NAMALWA (cell line): ENCODE data around the gene TEAD2.
"Not testable (repeated sequence)": the region's sequence is repeated elsewhere in the genome, so short reads cannot be mapped to it uniquely, and the experiment has no call there.

Experiments
- DNase-seq: peaks from one replicate; pipeline ENCODE4 v3.0.0-alpha.2; 2015; ENCODE audit warnings: low spot score

Gene TEAD2

DNA sequence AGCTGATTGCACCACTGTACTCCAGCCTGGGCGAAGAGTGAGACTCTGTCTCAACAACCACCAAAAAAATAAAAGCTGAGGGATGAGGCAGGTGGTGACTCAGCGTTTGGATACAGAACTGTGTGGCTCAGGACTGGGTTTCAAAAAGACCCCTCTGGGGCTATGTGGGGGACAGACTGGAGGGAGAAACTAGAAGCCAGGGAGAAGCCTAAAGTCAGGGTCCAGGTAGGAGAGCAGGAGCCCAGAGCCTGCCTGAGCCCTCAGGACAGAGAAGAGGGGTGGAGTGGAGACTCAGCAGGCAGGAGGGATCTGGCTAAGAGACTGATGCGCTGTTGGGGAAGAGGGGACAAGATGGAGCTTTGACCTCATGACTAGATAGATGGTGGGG lies 28.8 kb downstream of the TEAD2 start:
- no peak for DNase-seq

DNA sequence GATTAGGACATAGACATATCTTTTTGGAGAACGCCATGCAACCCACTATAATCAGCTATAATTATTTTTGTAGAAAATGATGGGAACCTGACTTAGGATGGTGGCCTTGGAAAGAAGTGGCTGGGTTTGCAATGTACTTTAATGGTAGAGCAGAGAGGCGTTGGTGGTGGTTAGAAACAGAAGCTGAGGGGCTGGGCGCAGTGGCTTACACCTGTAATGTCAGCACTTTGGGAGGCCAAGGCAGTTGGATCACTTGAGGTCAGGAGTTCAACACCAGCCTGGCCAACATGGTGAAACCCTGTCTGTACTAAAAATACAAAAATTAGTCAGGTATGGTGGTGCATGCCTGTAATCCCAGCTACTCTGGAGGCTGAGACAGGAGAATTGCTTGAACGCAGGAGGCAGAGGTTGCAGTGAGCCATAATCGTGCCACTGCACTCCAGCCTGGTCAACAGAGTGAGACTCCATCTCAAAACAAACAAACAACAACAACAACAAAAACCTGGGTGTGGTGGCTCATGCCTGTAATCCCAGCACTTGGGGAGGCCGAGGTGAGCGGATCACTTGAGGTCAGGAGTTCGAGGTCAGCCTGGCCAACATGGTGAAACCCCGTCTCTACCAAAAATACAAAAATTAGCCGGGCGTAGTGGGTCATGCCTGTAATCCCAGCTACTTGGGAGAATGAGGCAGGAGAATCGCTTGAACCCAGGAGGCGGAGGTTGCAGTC lies 29.4 kb downstream of the TEAD2 start:
- DNase-seq = not testable (repeated sequence)

DNA sequence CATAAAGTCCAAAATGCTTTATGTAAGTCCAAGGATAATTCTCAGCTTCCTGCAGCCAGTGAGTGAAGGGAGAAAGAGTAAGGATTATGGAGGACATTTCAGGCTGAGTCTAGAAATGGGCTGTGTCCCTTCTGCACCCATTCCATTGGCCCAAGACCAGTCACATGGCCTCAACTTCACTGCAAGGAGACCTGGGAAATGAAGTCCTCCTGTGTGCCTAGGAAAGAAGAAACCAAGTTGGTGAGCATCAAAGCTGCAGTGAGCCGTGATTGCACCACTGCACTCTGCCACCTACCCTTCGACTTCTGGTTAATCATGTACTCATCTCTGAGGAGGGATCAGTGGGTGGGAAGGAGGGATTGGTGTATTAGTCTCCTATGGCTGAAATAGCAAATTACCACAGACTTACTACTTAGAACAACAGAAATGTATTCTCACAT lies 30.6 kb downstream of the TEAD2 start:
- DNase-seq = peak; percentile 92

DNA sequence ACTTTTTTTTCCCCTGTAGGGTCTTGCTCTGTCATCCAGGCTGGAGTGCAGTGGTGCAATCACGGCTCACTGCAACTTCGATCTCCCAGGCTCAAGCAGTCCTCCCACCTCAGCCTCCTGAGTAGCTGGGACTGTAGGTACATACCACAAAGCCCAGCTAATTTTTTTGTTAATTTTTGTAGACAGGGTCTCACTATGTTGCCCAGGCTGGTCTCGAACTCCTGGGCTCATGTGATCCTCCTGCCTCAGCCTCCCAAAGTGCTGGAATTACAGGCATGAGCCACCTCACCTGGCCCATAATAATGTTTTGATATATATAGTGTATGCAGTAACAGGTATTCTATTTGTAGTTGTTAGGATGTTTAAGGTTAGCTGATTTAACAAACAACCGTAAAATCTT lies 31.0 kb downstream of the TEAD2 start:
- DNase-seq = not testable (repeated sequence)

GRCh38 chr19:49328741-49329140 lies 33.5 kb downstream of the TEAD2 start:
- no peak for DNase-seq

GRCh38 chr19:49327878-49328544 lies 34.2 kb downstream of the TEAD2 start:
- peak; percentile 90 for DNase-seq

GRCh38 chr19:49326165-49326704 lies 36.0 kb downstream of the TEAD2 start:
- DNase-seq = peak; percentile 87

- DNase-seq = not testable (repeated sequence)
These were observed 36.5 kb downstream of the TEAD2 start for GRCh38 chr19:49325756-49326155.

GRCh38 chr19:49324801-49325576 lies 37.2 kb downstream of the TEAD2 start, which contains the start of gene SLC6A16:
Gene SLC6A16 (minus strand): TSS chr19:49325191. CDS start chr19:49311347, 13,844 bp downstream.
- DNase-seq = no peak

DNA sequence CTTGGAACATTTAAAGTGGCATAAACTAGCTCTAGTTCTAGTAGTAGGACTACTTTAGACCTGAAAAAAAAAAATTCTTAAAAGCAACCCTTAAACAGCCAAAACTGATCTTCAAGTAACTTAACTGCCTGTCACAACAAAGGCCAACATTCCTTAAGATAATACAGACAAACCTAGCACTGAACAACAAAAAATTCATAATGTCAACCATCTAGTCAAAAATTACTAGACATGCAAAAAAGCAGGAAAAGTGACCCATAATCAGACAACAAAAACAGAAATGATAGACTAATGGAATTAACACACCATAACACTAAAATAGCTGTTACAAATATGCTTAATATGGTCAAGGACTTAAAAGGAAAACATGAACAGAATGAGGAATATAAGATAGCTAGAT lies 43.9 kb downstream of the TEAD2 start:
- DNase-seq = no peak

DNA sequence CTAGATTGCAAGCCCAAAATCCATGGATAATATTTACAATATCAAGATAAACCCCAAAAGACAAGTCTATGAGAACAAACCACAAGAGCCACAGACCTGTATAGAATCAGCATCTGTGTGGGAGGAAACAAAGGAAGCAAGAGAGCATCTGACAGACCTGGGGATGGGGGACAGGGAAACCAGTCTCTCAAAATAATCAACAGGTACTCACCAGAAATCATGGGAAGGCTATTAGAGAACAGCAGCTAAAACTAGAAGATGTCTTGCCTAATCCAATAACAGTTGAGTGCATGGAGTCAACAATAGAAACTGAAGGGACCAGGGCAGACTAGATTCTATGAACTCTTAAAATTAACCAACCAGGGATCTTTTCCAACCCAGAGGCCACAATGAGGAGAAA lies 45.9 kb downstream of the TEAD2 start:
- no peak for DNase-seq

DNA sequence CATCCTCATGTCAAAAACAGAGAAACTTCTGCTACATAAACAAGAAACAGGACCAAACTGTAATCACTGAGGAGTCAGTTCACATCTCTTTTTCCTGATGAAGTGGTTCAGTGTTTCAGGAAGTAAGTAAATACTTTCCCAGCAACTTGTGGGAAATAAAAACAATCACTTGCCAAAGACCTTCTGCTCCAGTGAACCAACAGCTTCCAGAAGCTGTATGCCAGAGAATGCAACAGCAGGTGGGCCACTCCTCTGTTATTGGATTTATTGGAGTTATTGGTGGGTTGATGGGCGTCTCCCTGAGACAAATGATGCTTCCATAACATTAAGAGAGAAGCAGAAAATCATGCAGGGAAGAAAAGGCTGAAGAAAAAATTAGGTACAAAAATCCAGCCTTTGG lies 47.1 kb downstream of the TEAD2 start:
- DNase-seq = no peak

DNA sequence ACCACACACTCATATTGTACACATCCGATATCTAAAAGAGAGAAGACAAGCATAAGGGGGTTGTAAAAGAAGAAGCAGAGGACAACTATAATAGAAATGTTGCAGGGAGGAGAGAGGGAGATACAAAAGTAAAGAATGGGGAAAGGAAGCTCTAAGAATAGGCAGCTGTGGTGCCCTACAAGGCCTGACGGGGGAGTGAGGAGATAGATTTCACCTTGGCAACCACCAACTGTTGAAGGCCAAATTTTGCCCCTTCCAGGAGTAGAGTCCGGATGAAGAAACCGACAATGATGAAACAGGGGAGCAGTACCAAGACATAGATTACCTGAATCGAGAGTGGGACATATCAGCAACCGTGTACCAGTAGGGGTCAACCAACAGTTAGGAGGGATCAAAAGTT lies 53.1 kb downstream of the TEAD2 start:
- peak; percentile 20 for DNase-seq

DNA sequence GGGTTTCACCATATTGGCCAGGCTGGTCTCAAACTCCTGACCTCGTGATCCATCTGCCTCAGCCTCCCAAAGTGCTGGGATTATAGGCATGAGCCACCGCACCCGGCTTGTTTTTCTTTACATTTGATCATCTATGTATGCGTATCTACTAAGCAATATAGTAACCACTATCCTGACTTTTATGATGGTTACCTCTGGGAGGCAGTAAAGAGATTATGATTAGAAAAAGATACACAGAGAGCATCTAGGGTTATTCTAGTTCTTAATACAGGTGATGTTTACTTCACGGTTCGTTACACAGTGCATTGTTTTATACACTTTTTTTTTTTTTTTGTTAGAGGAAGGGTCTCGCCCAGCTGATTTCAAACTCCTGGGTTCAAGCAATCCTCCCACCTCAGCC lies 55.5 kb downstream of the TEAD2 start:
- DNase-seq = peak; percentile 31

- no peak for DNase-seq
These were observed 60.4 kb downstream of the TEAD2 start for GRCh38 chr19:49301866-49302252.

- peak; percentile 85 for DNase-seq
These were observed 60.9 kb downstream of the TEAD2 start for GRCh38 chr19:49301165-49301865.

DNA sequence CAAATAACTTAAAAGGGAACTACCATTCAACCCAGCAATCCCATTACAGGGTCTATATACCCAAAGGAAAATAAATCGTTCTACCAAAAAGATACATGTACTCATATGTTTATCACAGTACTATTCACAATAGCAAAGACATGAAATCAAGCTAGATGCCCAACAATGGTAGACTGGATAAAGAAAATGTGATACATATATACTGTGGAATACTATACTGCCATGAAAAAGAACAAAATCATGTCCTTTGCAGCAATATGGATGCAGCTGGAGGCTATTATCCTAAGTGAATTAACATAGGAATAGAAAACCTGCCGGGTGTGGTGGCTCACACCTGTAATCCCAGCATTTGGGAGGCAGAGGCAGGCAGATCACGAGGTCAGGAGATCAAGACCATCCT lies 63.6 kb downstream of the TEAD2 start:
- not testable (repeated sequence) for DNase-seq

DNA sequence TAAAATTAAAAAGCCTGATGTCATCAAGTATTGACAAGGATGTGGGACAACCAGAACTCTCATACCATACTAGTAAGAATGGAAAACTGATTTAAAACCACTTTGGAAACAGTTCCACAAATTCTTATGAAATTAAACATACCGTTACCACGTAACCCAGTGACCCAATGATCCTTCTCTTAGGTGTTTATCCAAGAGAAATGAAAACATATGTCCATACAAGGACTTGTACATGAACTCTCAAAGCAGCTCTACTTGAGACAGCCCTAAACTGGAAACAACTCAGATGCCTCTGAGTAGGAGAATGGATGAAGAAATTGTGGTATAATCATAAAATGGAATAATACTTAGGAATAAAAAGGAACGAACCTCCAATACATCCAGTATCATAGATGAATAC lies 64.8 kb downstream of the TEAD2 start:
- DNase-seq = no peak

- no peak for DNase-seq
These were observed 66.9 kb downstream of the TEAD2 start for GRCh38 chr19:49295208-49295880.

GRCh38 chr19:49294401-49294800 lies 67.8 kb downstream of the TEAD2 start:
- no peak for DNase-seq
